Measurements from ENCODE around the gene SPATA2L.

Gene SPATA2L

DNA sequence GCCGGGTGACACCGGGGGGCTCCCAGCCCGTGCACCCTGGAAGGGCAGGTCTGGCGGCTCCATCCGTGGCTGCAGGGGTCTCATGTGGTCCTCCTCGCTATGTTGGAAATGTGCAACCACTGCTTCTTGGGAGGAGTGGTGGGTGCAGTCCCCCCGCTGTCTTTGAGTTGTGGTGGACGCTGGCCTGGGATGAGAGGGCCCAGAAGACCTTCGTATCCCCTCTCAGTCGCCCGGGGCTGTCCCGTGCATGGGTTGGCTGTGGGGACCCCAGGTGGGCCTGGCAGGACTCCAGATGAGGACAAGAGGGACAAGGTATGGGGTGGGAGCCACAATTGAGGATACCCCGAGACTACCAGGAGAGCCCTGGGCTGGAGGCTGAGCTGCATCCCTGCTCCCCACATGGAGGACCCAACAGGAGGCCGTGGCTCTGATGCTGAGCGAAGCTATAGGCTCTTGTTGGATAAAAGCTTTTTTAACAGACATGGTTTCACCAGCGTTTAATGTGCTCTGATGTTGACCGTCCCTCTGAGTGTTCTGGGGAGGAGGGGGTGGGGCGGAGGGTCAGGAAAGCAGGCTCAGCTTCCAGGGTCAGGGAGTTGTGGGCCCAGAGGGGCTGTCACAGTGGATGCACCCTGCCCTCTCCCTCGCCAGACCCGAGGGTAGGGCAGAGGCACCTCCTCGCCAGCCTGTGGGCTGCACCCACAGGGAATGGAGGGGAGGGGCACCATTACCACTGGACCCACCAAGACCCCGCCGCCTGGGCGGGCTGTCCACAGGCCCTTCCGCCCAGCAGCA, 5.4 kb downstream of the SPATA2L start:
- TF ChIP-seq TAF1 (IDR thresholded peaks at IDR 0.05; ENCODE audit: borderline replicate concordance, insufficient read depth, low read length) (no peak), SIN3A (IDR thresholded peaks at IDR 0.05; ENCODE audit: borderline replicate concordance, insufficient read depth, low read length) (no peak), POLR2AphosphoS5 (IDR thresholded peaks at IDR 0.05; ENCODE audit: low read depth, low read length) (peak; percentile 47), FOXP2 (optimal IDR thresholded peaks at IDR 0.05; ENCODE audit: borderline replicate concordance, extremely low read depth, extremely low read length, insufficient read depth) (no peak)
- TF ChIP-seq, protein P1, sequence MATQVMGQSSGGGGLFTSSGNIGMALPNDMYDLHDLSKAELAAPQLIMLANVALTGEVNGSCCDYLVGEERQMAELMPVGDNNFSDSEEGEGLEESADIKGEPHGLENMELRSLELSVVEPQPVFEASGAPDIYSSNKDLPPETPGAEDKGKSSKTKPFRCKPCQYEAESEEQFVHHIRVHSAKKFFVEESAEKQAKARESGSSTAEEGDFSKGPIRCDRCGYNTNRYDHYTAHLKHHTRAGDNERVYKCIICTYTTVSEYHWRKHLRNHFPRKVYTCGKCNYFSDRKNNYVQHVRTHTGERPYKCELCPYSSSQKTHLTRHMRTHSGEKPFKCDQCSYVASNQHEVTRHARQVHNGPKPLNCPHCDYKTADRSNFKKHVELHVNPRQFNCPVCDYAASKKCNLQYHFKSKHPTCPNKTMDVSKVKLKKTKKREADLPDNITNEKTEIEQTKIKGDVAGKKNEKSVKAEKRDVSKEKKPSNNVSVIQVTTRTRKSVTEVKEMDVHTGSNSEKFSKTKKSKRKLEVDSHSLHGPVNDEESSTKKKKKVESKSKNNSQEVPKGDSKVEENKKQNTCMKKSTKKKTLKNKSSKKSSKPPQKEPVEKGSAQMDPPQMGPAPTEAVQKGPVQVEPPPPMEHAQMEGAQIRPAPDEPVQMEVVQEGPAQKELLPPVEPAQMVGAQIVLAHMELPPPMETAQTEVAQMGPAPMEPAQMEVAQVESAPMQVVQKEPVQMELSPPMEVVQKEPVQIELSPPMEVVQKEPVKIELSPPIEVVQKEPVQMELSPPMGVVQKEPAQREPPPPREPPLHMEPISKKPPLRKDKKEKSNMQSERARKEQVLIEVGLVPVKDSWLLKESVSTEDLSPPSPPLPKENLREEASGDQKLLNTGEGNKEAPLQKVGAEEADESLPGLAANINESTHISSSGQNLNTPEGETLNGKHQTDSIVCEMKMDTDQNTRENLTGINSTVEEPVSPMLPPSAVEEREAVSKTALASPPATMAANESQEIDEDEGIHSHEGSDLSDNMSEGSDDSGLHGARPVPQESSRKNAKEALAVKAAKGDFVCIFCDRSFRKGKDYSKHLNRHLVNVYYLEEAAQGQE (IDR thresholded peaks at IDR 0.05; ENCODE audit: insufficient read depth in 1 of 2, low read depth in 2 of 2, low read length in 2 of 2), result no peak

GRCh38 chr16:89695086-89695874, 6.2 kb downstream of the SPATA2L start:
- TF ChIP-seq FOXP2 (optimal IDR thresholded peaks at IDR 0.05; ENCODE audit: borderline replicate concordance, extremely low read depth, extremely low read length, insufficient read depth) (no peak), TAF1 (IDR thresholded peaks at IDR 0.05; ENCODE audit: borderline replicate concordance, insufficient read depth, low read length) (no peak), SIN3A (IDR thresholded peaks at IDR 0.05; ENCODE audit: borderline replicate concordance, insufficient read depth, low read length) (0 out of 2 replicates have a peak, but pooled peaks have one; percentile 6), POLR2AphosphoS5 (IDR thresholded peaks at IDR 0.05; ENCODE audit: low read depth, low read length) (no peak; the same call in none of the 2 replicates)
- TF ChIP-seq, protein P1 (IDR thresholded peaks at IDR 0.05; ENCODE audit: insufficient read depth in 1 of 2, low read depth in 2 of 2, low read length in 2 of 2), result no peak

GRCh38 chr16:89694784-89695085, 6.8 kb downstream of the SPATA2L start:
- TF ChIP-seq SIN3A (IDR thresholded peaks at IDR 0.05; ENCODE audit: borderline replicate concordance, insufficient read depth, low read length) (peak; percentile 38; the same call in 1 of the 2 replicates), POLR2AphosphoS5 (IDR thresholded peaks at IDR 0.05; ENCODE audit: low read depth, low read length) (peak; percentile 38; the same call in 1 of the 2 replicates), TAF1 (IDR thresholded peaks at IDR 0.05; ENCODE audit: borderline replicate concordance, insufficient read depth, low read length) (peak; percentile 39; the same call in 1 of the 2 replicates)

- TF ChIP-seq POLR2AphosphoS5 (IDR thresholded peaks at IDR 0.05; ENCODE audit: low read depth, low read length) (no peak), FOXP2 (optimal IDR thresholded peaks at IDR 0.05; ENCODE audit: borderline replicate concordance, extremely low read depth, extremely low read length, insufficient read depth) (no peak), SIN3A (IDR thresholded peaks at IDR 0.05; ENCODE audit: borderline replicate concordance, insufficient read depth, low read length) (no peak), TAF1 (IDR thresholded peaks at IDR 0.05; ENCODE audit: borderline replicate concordance, insufficient read depth, low read length) (no peak)
- TF ChIP-seq, protein P1 (IDR thresholded peaks at IDR 0.05; ENCODE audit: insufficient read depth in 1 of 2, low read depth in 2 of 2, low read length in 2 of 2), result no peak
These were observed 7.3 kb downstream of the SPATA2L start for GRCh38 chr16:89693931-89694783.

DNA sequence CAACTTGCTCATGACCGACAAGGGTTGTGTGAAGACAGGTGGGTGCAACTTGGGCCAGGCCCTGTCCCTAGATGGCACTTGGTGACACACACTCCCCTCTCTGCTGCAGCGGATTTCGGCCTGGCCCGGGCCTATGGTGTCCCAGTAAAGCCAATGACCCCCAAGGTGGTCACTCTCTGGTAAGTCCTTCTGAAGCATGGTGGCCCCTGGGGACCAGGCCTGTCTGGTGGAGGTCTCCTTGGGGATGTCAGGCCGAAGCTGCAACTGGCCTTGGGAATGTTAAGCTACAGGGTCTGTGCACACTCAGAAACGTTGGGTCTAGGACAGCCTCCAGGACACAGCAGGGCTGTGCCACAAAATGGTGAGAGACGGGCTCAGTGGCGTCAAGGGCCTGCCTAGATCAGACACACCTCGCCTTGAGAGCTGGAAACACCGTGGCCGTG, 8.2 kb downstream of the SPATA2L start:
- TF ChIP-seq, protein P1 (IDR thresholded peaks at IDR 0.05; ENCODE audit: insufficient read depth in 1 of 2, low read depth in 2 of 2, low read length in 2 of 2), result no peak
- TF ChIP-seq SIN3A (IDR thresholded peaks at IDR 0.05; ENCODE audit: borderline replicate concordance, insufficient read depth, low read length) (no peak), POLR2AphosphoS5 (IDR thresholded peaks at IDR 0.05; ENCODE audit: low read depth, low read length) (no peak), FOXP2 (optimal IDR thresholded peaks at IDR 0.05; ENCODE audit: borderline replicate concordance, extremely low read depth, extremely low read length, insufficient read depth) (no peak), TAF1 (IDR thresholded peaks at IDR 0.05; ENCODE audit: borderline replicate concordance, insufficient read depth, low read length) (no peak)

Data from PFSK-1 (cell line).